Natural killer cell (primary cell): ENCODE results near the gene LRCH1. TPM values are rescaled to one million over a fixed set of nuclear protein-coding genes. Genes with fewer than 3 reads are reported as not detected.
A peak's percentile ranks its signal among the peaks of the same experiment; 100 is the strongest.

ENCODE experiments used
- ATAC-seq, 3 donors: fragments of 150-1000 bp in 2 of 3; fragments of 200-7000 bp in 1 of 3; cut with Tn5 transposase; 1 replicate in 1 of 3; 2 replicates in 2 of 3; pipeline ENCODE4 v1.10.0; 2021; ENCODE audit warnings: mild to moderate bottlenecking in 2 of 3, moderate library complexity in 2 of 3
- DNase-seq, 2 donors: peaks; one replicate each; pipeline versions ENCODE4 v3.0.0 to v3.0.0-alpha.2; 2013 to 2021; ENCODE audit warnings: mixed read lengths in 1 of 2
- H3K27ac ChIP-seq: one replicate; pipeline ENCODE4 v1.5.1; 2013; ENCODE audit warnings: mild to moderate bottlenecking, low read length
- H3K27me3 ChIP-seq: one replicate; pipeline ENCODE4 v1.6.1; 2013; ENCODE audit warnings: low read length; ENCODE audit not compliant: control insufficient read depth, insufficient read depth
- H3K36me3 ChIP-seq: one replicate; pipeline ENCODE4 v1.6.1; 2013; ENCODE audit warnings: low read length; ENCODE audit not compliant: control insufficient read depth, insufficient read depth
- H3K4me1 ChIP-seq: one replicate; pipeline ENCODE4 v1.6.1; 2013; ENCODE audit warnings: low read length; ENCODE audit not compliant: control insufficient read depth, insufficient read depth
- H3K4me3 ChIP-seq: one replicate; pipeline ENCODE4 v1.5.1; 2013; ENCODE audit warnings: low read length
- H3K9me3 ChIP-seq: one replicate; pipeline ENCODE4 v1.6.1; 2013; ENCODE audit warnings: low read length; ENCODE audit not compliant: control insufficient read depth, insufficient read depth
- H3K27ac Mint-ChIP-seq, 2 donors: one replicate each; pipeline ENCODE4 v1.8.0; 2022; ENCODE audit warnings: mild to moderate bottlenecking in 2 of 2, mixed read lengths in 2 of 2, moderate library complexity in 1 of 2
- H3K27me3 Mint-ChIP-seq, 2 donors: one replicate each; pipeline ENCODE4 v1.8.0; 2022; ENCODE audit warnings: low read depth in 2 of 2, mixed read lengths in 2 of 2
- H3K36me3 Mint-ChIP-seq: one replicate; pipeline ENCODE4 v1.8.0; 2022; ENCODE audit warnings: mixed read lengths
- H3K4me1 Mint-ChIP-seq, 2 donors: one replicate each; pipeline ENCODE4 v1.8.0; 2022; ENCODE audit warnings: mixed read lengths in 2 of 2
- H3K4me3 Mint-ChIP-seq: one replicate; pipeline ENCODE4 v1.8.0; 2022; ENCODE audit warnings: mild to moderate bottlenecking, moderate library complexity, mixed read lengths
- H3K9me3 Mint-ChIP-seq, 2 donors: one replicate each; pipeline ENCODE4 v1.8.0; 2022; ENCODE audit warnings: mixed read lengths in 2 of 2
- CTCF ChIP-seq: fragments of 200-600 bp; IDR thresholded peaks from one replicate; pipeline ENCODE4 v1.8.0; 2022; ENCODE audit warnings: antibody characterized with exemption
- WGBS: methylation state at CpG from one replicate; pipeline ENCODE4 v1.1.7; 2013; ENCODE audit warnings: missing lambda C conversion rate; ENCODE audit not compliant: insufficient coverage; 5-methylcytosine and 5-hydroxymethylcytosine counted together
- intact Hi-C: fragments of 100-400 bp; cut with micrococcal nuclease; formaldehyde crosslinking; loops from one replicate; pipeline ENCODE4 v1.14.2; 2022
- total RNA-seq, 4 donors: library from RNA; stranded (reverse); fragments of 120-200 nt in 1 of 4; gene quantifications; one replicate each; pipeline versions ENCODE4 v1.2.3 to v1.2.4, GENCODE V29; 2013 to 2022

LRCH1 gene
- total RNA-seq, 3 donors from 2014 or later (not counting 1 experiment from before 2014, with no cell fraction given), result 23.7 to 32.2 (median 29.6) TPM

GRCh38 chr13:46682015-46682414 lies 129.0 kb downstream of the LRCH1 start:
- TF ChIP-seq CTCF, result no peak
- H3K27me3 Mint-ChIP-seq, result no peaks in the 10 kb centered on the region
- Histone ChIP-seq H3K4me1 (peaks cover 16% of the 10 kb centered on the region), H3K4me3 (no peak overlapping the region), H3K27me3 (no peaks in the 10 kb centered on the region), H3K27ac (no peak overlapping the region), H3K9me3 (no peaks in the 10 kb centered on the region), H3K36me3 (peaks cover 7% of the 10 kb centered on the region)
- no peak overlapping the region for H3K27ac Mint-ChIP-seq
- DNase-seq (no peak), ATAC-seq (no peak)
- no peak overlapping the region for H3K4me3 Mint-ChIP-seq
- H3K9me3 Mint-ChIP-seq, result no peaks in the 10 kb centered on the region
- WGBS, result 100% methylated on average over 3 of the region's 3 CpGs
- intact Hi-C loops, result no loop called here
- no peaks in the 10 kb centered on the region for H3K36me3 Mint-ChIP-seq
- peaks cover 9 to 10% of the 10 kb centered on the region in 2 donors for H3K4me1 Mint-ChIP-seq

- H3K27me3 ChIP-seq, result no peaks in the 10 kb centered on the region
- intact Hi-C loops, result no loop called here
- 100% methylated on average over 1 of the region's 1 CpG for WGBS
- DNase-seq, result no peak
- Mint-ChIP-seq H3K36me3 (no peaks in the 10 kb centered on the region), H3K4me1 (peaks cover 9 to 10% of the 10 kb centered on the region in 2 donors), H3K4me3 (no peak overlapping the region), H3K27ac (no peak overlapping the region), H3K27me3 (no peaks in the 10 kb centered on the region), H3K9me3 (no peaks in the 10 kb centered on the region)
- TF ChIP-seq CTCF, result no peak
- no peaks in the 10 kb centered on the region for H3K9me3 ChIP-seq
- H3K4me3 ChIP-seq, result no peak overlapping the region
- H3K36me3 ChIP-seq, result peaks cover 8% of the 10 kb centered on the region
- H3K27ac ChIP-seq, result no peak overlapping the region
- peaks cover 17% of the 10 kb centered on the region for H3K4me1 ChIP-seq
- ATAC-seq, result no peak
Observed at GRCh38 chr13:46682707-46683106, 129.7 kb downstream of the LRCH1 start.

- intact Hi-C loops, result no loop called here
- WGBS, result no CpG with 5 or more reads among the region's 1 CpG
- no peak overlapping the region for H3K4me3 Mint-ChIP-seq
Observed at GRCh38 chr13:46683676-46684260, 130.8 kb downstream of the LRCH1 start.

More at GRCh38 chr13:46683676-46684260, 130.8 kb downstream of the LRCH1 start:
- H3K36me3 Mint-ChIP-seq, result no peaks in the 10 kb centered on the region
- DNase-seq (no peak), ATAC-seq (no peak)
- no peaks in the 10 kb centered on the region for H3K9me3 ChIP-seq
- no peak overlapping the region for H3K4me3 ChIP-seq
- no peak overlapping the region for H3K27ac ChIP-seq
- H3K27ac Mint-ChIP-seq, result peak overlapping the region in 1 of 2 donors; percentile 49
- H3K36me3 ChIP-seq, result peaks cover 8% of the 10 kb centered on the region
- no peak for TF ChIP-seq CTCF
- peaks cover 10 to 15% of the 10 kb centered on the region in 2 donors for H3K4me1 Mint-ChIP-seq
- peaks cover 19% of the 10 kb centered on the region for H3K4me1 ChIP-seq
- no peaks in the 10 kb centered on the region for H3K27me3 Mint-ChIP-seq
- no peaks in the 10 kb centered on the region for H3K9me3 Mint-ChIP-seq
- no peaks in the 10 kb centered on the region for H3K27me3 ChIP-seq
